HG03521 (cell line): Measurements from ENCODE around the gene IFNL4.
"Not testable (repeated sequence)": the region's sequence is repeated elsewhere in the genome, so short reads cannot be mapped to it uniquely, and the experiment has no call there.

Experiments
- ATAC-seq: cut with Tn5 transposase; IDR thresholded peaks from one replicate; pipeline ENCODE4 v1.9.1; 2021; ENCODE audit warnings: mild to moderate bottlenecking, moderate library complexity; ENCODE audit not compliant: unreplicated experiment

Gene IFNL4

GRCh38 chr19:39248806-39249205 lies at the start of gene IFNL4:
Gene IFNL4 (minus strand): TSS chr19:39248856.
- ATAC-seq, result no peak

- no peak for ATAC-seq
Observed at GRCh38 chr19:39297931-39298634, 49.4 kb upstream of the IFNL4 start.

- no peak for ATAC-seq
Observed at GRCh38 chr19:39296906-39297305, 48.2 kb upstream of the IFNL4 start.

GRCh38 chr19:39296055-39296645 lies 47.5 kb upstream of the IFNL4 start, which contains the start of gene IFNL1:
Gene IFNL1 (plus strand): TSS chr19:39296407. CDS start chr19:39296422, 15 bp downstream.
- no peak for ATAC-seq

GRCh38 chr19:39293394-39293793 lies 44.7 kb upstream of the IFNL4 start:
- ATAC-seq, result no peak

GRCh38 chr19:39284032-39284431 lies 35.4 kb upstream of the IFNL4 start:
- ATAC-seq, result no peak

- no peak for ATAC-seq
Observed at GRCh38 chr19:39282021-39282420, 33.4 kb upstream of the IFNL4 start.

GRCh38 chr19:39277598-39277997 lies 28.9 kb upstream of the IFNL4 start:
- no peak for ATAC-seq

- ATAC-seq, result no peak
Observed at GRCh38 chr19:39276740-39277139, 28.1 kb upstream of the IFNL4 start.

GRCh38 chr19:39275578-39275977 lies 26.9 kb upstream of the IFNL4 start:
- ATAC-seq, result no peak

GRCh38 chr19:39273859-39274258 lies 25.2 kb upstream of the IFNL4 start:
- not testable (repeated sequence) for ATAC-seq

GRCh38 chr19:39270036-39270871 lies 21.6 kb upstream of the IFNL4 start:
- no peak for ATAC-seq

- not testable (repeated sequence) for ATAC-seq
Observed at GRCh38 chr19:39269369-39269768, 20.7 kb upstream of the IFNL4 start.

GRCh38 chr19:39268531-39269223 lies 20.0 kb upstream of the IFNL4 start:
- ATAC-seq, result not testable (repeated sequence)

- not testable (repeated sequence) for ATAC-seq
Observed at GRCh38 chr19:39268085-39268484, 19.4 kb upstream of the IFNL4 start, which contains the start of gene IFNL2. Gene IFNL2 (plus strand): TSS chr19:39268396. CDS start chr19:39268569, 173 bp downstream.

GRCh38 chr19:39265321-39265916 lies 16.8 kb upstream of the IFNL4 start:
- ATAC-seq, result no peak

GRCh38 chr19:39264306-39265290 lies 15.9 kb upstream of the IFNL4 start:
- no peak for ATAC-seq

- ATAC-seq, result no peak
Observed at GRCh38 chr19:39263912-39264305, 15.3 kb upstream of the IFNL4 start.

GRCh38 chr19:39262496-39262895 lies 13.8 kb upstream of the IFNL4 start:
- no peak for ATAC-seq
